ENCODE data around the gene HTR3E.

GRCh38 chr3:184144505-184144904 lies 47.6 kb downstream of the HTR3E start:
- TF ChIP-seq POLR2A (IDR thresholded peaks at IDR 0.05) (no peak), CTCF (IDR thresholded peaks at IDR 0.05 in 4 of 5, conservative IDR thresholded peaks at IDR 0.05 in 1 of 5) (no peak)
